HAP-1 (cell line): ENCODE results near the gene LDLRAP1.

Source experiments
- DNase-seq, 2 experiments: peaks; one replicate each; pipeline ENCODE4 v3.0.0-alpha.2; 2016 to 2020; ENCODE audit warnings: low spot score in 2 of 2
- H3K27me3 ChIP-seq: fragments of 250-450 bp; sonication (Bioruptor Pico); 2 replicates; pipeline ENCODE4 v1.5.1; 2020; ENCODE audit warnings: low read depth, mild to moderate bottlenecking, moderate library complexity
- H3K36me3 ChIP-seq: fragments of 250-450 bp; sonication (Bioruptor Pico); replicated peaks from 2 replicates; pipeline ENCODE4 v1.5.1; 2020; ENCODE audit warnings: mild to moderate bottlenecking
- H3K4me1 ChIP-seq: fragments of 250-450 bp; sonication (Bioruptor Pico); 2 replicates; pipeline ENCODE4 v1.5.1; 2020; ENCODE audit warnings: mild to moderate bottlenecking
- H3K4me3 ChIP-seq: fragments of 250-450 bp; sonication (Bioruptor Pico); 2 replicates; pipeline ENCODE4 v1.5.1; 2020; ENCODE audit warnings: mild to moderate bottlenecking, moderate library complexity
- H3K9me3 ChIP-seq: fragments of 250-450 bp; sonication (Bioruptor Pico); 2 replicates; pipeline ENCODE4 v1.5.1; 2020; ENCODE audit warnings: mild to moderate bottlenecking, moderate library complexity
- in situ Hi-C: fragments of 300-500 bp; cut with MboI; formaldehyde crosslinking; loops from 3 replicates; pipeline ENCODE4 v1.14.3; 2020; ENCODE audit warnings: low sequenced_read_pairs, inconsistent platforms, mixed read lengths

Gene LDLRAP1

GRCh38 chr1:25614501-25615171 is 71.2 kb downstream of the LDLRAP1 start:
- Histone ChIP-seq H3K9me3 (no peaks in the 10 kb centered on the region), H3K4me3 (no peak overlapping the region), H3K4me1 (no peaks in the 10 kb centered on the region), H3K36me3 (no peaks in the 10 kb centered on the region), H3K27me3 (peaks cover 18% of the 10 kb centered on the region)
- in situ Hi-C loops, result no loop called here
- DNase-seq, result no peak

GRCh38 chr1:25615172-25615541 is 71.8 kb downstream of the LDLRAP1 start:
- in situ Hi-C loops, result no loop called here
- no peak overlapping the region for H3K4me3 ChIP-seq
- H3K9me3 ChIP-seq, result no peaks in the 10 kb centered on the region; the same call in 1 of the 2 replicates
- H3K27me3 ChIP-seq, result peaks cover 18% of the 10 kb centered on the region
- H3K4me1 ChIP-seq, result no peaks in the 10 kb centered on the region
- no peak for DNase-seq
- no peaks in the 10 kb centered on the region for H3K36me3 ChIP-seq

- H3K36me3 ChIP-seq, result no peaks in the 10 kb centered on the region
- H3K4me3 ChIP-seq, result peak overlapping the region; percentile 57
- peaks cover 16% of the 10 kb centered on the region for H3K27me3 ChIP-seq
- in situ Hi-C loops, result no loop called here
- H3K9me3 ChIP-seq, result no peaks in the 10 kb centered on the region; the same call in 1 of the 2 replicates
- no peaks in the 10 kb centered on the region for H3K4me1 ChIP-seq
- no peak for DNase-seq
Measured at GRCh38 chr1:25615563-25616094, 72.2 kb downstream of the LDLRAP1 start.

- H3K4me1 ChIP-seq, result no peaks in the 10 kb centered on the region
- H3K9me3 ChIP-seq, result no peaks in the 10 kb centered on the region; the same call in 1 of the 2 replicates
- peak; percentile 83 to 92 for DNase-seq
- peak within 1 kb of the TSS; percentile 57 for H3K4me3 ChIP-seq
- no peaks in the 10 kb centered on the region for H3K36me3 ChIP-seq
- in situ Hi-C loops, result no loop called here
- peaks cover 8% of the 10 kb centered on the region for H3K27me3 ChIP-seq
Measured at GRCh38 chr1:25616095-25616986, 72.9 kb downstream of the LDLRAP1 start, which contains the start of gene MAN1C1. Gene MAN1C1 (plus strand): TSS chr1:25616791. CDS start chr1:25617798, 1,007 bp downstream.

GRCh38 chr1:25616987-25617624 is 73.7 kb downstream of the LDLRAP1 start:
- Histone ChIP-seq H3K9me3 (no peaks in the 10 kb centered on the region; the same call in 1 of the 2 replicates), H3K36me3 (no peaks in the 10 kb centered on the region), H3K4me1 (no peaks in the 10 kb centered on the region), H3K27me3 (peaks cover 4% of the 10 kb centered on the region; the same call in 1 of the 2 replicates), H3K4me3 (peak overlapping the region; percentile 49)
- peak in 1 of 2 experiments; percentile 31 for DNase-seq
- in situ Hi-C loops, result no loop called here

- Histone ChIP-seq H3K9me3 (no peaks in the 10 kb centered on the region; the same call in 1 of the 2 replicates), H3K27me3 (no peaks in the 10 kb centered on the region), H3K36me3 (no peaks in the 10 kb centered on the region), H3K4me1 (no peaks in the 10 kb centered on the region), H3K4me3 (peak overlapping the region; percentile 21)
- in situ Hi-C loops, result no loop called here
- peak in 1 of 2 experiments; percentile 22 for DNase-seq
Measured at GRCh38 chr1:25617625-25618432, 74.4 kb downstream of the LDLRAP1 start.

- no peaks in the 10 kb centered on the region for H3K27me3 ChIP-seq
- no peaks in the 10 kb centered on the region for H3K36me3 ChIP-seq
- H3K9me3 ChIP-seq, result no peaks in the 10 kb centered on the region; the same call in 1 of the 2 replicates
- H3K4me1 ChIP-seq, result no peaks in the 10 kb centered on the region
- in situ Hi-C loops, result no loop called here
- no peak overlapping the region for H3K4me3 ChIP-seq
- no peak for DNase-seq
Measured at GRCh38 chr1:25618433-25618808, 75.0 kb downstream of the LDLRAP1 start.
